ENCODE results near the gene GIMAP6. TPM values are rescaled to one million over a fixed set of nuclear protein-coding genes. Genes with fewer than 3 reads are reported as not detected.
A peak's percentile ranks its signal among the peaks of the same experiment; 100 is the strongest.

GIMAP6 gene
- total RNA-seq, 1 donor = 26.2 TPM

DNA sequence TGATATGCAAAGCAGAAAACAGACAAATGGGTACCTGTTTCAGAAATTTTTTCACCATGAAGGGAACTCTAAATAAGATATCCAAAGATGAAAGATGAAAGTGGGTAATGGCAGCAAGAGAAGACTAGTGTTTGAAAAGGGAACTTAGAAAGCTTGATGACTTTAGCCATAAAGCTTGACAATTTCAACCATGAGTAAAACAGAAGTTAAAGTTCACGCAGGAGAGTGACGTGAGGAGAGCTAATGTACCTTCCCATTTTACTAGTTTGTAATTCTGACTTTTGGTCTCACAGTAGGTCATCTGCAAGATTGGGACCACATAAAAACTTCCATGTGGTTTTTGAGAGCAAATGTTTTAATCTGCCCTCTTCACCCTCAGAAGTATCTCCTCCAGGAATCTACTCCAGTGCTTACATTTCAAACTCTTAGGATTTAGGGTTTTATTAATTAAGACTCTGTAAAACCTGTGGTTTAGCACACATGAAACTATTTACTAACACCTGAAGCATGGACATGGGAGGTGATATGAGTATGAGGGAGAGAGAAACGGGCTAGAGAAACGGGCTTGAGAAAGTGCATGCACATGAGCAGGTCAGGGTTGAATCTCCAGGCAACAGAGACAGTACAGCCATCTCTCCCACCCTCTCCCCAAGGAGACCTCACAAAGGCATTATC is 28.9 kb upstream of the GIMAP6 start:
- H3K4me1 ChIP-seq (ENCODE audit: insufficient read depth, low read length) = peaks cover 34% of the 10 kb centered on the region
- no peak overlapping the region for H3K4me3 ChIP-seq (ENCODE audit: low read length)
- no peaks in the 10 kb centered on the region for H3K27me3 ChIP-seq (ENCODE audit: insufficient read depth, low read length)
- no peaks in the 10 kb centered on the region for H3K9me3 ChIP-seq (ENCODE audit: low read depth, low read length)

DNA sequence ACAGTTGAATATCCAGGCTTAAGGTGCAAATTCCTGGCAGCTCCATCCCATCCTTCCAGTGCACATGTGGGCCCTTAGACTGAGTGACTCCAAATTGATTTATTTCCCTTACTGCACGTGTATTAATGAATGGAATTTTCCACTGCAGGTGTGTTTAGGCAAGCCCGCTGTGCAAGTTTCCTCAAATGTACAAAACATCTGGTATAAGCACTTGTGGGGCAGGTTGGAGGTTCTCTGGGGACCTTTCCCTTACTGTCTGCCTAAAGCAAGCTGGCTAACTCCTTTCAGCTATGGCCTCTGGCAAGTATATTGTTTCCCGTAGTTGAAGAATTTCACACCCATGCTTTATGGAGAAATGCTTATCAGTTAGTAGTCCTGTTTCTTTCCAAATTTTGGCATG is 25.3 kb upstream of the GIMAP6 start:
- Histone ChIP-seq H3K9me3 (ENCODE audit: low read depth, low read length) (no peaks in the 10 kb centered on the region), H3K4me3 (ENCODE audit: low read length) (no peak overlapping the region), H3K27me3 (ENCODE audit: insufficient read depth, low read length) (no peaks in the 10 kb centered on the region), H3K4me1 (ENCODE audit: insufficient read depth, low read length) (peaks cover 4% of the 10 kb centered on the region)

DNA sequence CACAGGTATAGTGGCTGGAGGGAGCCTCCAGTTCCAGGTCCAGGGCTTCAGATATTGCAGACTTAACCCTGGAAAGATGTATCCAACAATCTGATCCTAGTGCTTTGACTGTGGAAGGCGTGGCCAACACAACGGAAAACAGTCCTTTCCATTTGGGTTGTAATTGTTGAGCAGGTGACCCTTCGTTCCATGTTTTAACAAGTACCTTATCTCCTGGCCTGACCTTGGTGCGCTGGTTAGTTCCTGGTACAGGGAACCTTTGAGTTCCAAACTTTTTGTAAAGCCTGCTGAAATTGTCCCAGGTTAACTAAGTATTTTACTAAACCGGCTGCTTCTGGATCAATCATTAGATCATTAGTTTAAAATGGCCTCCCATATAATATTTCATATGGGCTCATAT is 23.9 kb upstream of the GIMAP6 start:
- H3K27me3 ChIP-seq (ENCODE audit: insufficient read depth, low read length) = no peaks in the 10 kb centered on the region
- H3K4me3 ChIP-seq (ENCODE audit: low read length) = no peak overlapping the region
- H3K9me3 ChIP-seq (ENCODE audit: low read depth, low read length) = no peaks in the 10 kb centered on the region
- no peaks in the 10 kb centered on the region for H3K4me1 ChIP-seq (ENCODE audit: insufficient read depth, low read length)

- Histone ChIP-seq H3K4me3 (ENCODE audit: low read length) (no peak overlapping the region), H3K27me3 (ENCODE audit: insufficient read depth, low read length) (no peaks in the 10 kb centered on the region), H3K9me3 (ENCODE audit: low read depth, low read length) (no peaks in the 10 kb centered on the region), H3K4me1 (ENCODE audit: insufficient read depth, low read length) (no peaks in the 10 kb centered on the region)
These were observed 22.5 kb upstream of the GIMAP6 start for GRCh38 chr7:150654692-150655091.

DNA sequence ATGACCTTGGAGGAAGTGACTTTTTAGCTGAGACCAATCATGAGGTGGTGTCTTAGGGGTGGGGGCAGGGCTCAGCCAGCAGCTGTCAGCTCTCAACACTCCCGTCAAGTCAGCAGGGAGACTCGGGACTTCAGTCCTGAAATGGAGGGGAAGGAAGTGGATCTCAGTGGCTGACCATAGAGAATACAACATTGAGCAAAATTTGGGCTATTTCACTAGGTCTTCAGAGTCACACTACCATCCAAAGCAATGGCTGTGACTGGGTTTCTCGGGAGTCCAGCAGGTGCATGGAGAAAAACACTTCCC is 16.8 kb upstream of the GIMAP6 start:
- H3K27me3 ChIP-seq (ENCODE audit: insufficient read depth, low read length) = no peaks in the 10 kb centered on the region
- H3K4me3 ChIP-seq (ENCODE audit: low read length) = no peak overlapping the region

GRCh38 chr7:150648353-150649079 is 16.3 kb upstream of the GIMAP6 start:
- no peaks in the 10 kb centered on the region for H3K9me3 ChIP-seq (ENCODE audit: low read depth, low read length)

More for the DNA sequence above, 16.8 kb upstream of the GIMAP6 start:
- peaks cover 7% of the 10 kb centered on the region for H3K4me1 ChIP-seq (ENCODE audit: insufficient read depth, low read length)
- H3K9me3 ChIP-seq (ENCODE audit: low read depth, low read length) = no peaks in the 10 kb centered on the region

GRCh38 chr7:150645259-150646020 is 13.3 kb upstream of the GIMAP6 start:
- Histone ChIP-seq H3K4me3 (ENCODE audit: low read length) (no peak overlapping the region), H3K4me1 (ENCODE audit: insufficient read depth, low read length) (peaks cover 7% of the 10 kb centered on the region), H3K27me3 (ENCODE audit: insufficient read depth, low read length) (no peaks in the 10 kb centered on the region), H3K9me3 (ENCODE audit: low read depth, low read length) (no peaks in the 10 kb centered on the region)

More at GRCh38 chr7:150648353-150649079, 16.3 kb upstream of the GIMAP6 start:
- Histone ChIP-seq H3K4me3 (ENCODE audit: low read length) (no peak overlapping the region), H3K27me3 (ENCODE audit: insufficient read depth, low read length) (no peaks in the 10 kb centered on the region), H3K4me1 (ENCODE audit: insufficient read depth, low read length) (peaks cover 7% of the 10 kb centered on the region)

DNA sequence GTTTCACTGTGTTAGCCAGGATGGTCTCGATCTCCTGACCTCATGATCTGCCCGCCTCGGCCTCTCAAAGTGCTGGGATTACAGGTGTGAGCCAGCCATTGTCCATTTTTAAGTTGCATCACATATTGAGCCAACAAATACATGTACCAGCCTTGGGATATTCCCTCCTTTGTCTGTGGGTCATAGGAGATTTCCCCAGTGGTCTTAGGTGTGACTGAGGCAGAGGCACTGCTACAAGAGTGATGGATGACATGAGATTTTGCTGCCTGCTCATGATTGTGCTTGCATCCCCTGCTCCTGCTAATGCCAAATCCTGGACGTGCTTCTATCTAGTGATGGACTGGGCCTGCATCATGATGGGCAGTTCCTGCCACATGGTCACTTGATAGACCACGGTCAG is 10.7 kb upstream of the GIMAP6 start:
- Histone ChIP-seq H3K4me1 (ENCODE audit: insufficient read depth, low read length) (no peaks in the 10 kb centered on the region), H3K27me3 (ENCODE audit: insufficient read depth, low read length) (no peaks in the 10 kb centered on the region), H3K9me3 (ENCODE audit: low read depth, low read length) (peaks cover 8% of the 10 kb centered on the region), H3K4me3 (ENCODE audit: low read length) (no peak overlapping the region)

DNA sequence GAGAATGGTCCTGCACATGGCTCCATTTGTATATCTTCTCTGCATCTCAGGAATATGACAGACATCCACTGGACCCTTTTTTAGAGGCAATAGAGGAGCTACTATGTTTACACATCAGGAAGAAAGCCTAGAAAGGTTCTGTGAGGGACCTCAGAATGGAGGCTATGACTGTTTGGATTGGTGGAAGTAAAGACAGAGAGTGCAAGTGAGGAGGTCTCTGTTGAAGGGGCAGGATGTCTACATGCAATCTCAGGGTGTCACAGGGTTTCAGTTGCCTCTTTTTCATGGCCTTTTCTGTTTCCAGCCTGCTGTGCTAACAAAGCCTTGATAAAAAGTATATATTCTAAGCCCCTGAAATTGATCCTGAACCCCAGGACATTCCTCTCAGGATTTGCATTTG is 9.7 kb upstream of the GIMAP6 start:
- Histone ChIP-seq H3K27me3 (ENCODE audit: insufficient read depth, low read length) (no peaks in the 10 kb centered on the region), H3K9me3 (ENCODE audit: low read depth, low read length) (peaks cover 8% of the 10 kb centered on the region), H3K4me3 (ENCODE audit: low read length) (no peak overlapping the region), H3K4me1 (ENCODE audit: insufficient read depth, low read length) (no peaks in the 10 kb centered on the region)

GRCh38 chr7:150633926-150634325 is 1.7 kb upstream of the GIMAP6 start:
- Histone ChIP-seq H3K4me3 (ENCODE audit: low read length) (no peak overlapping the region), H3K4me1 (ENCODE audit: insufficient read depth, low read length) (peaks cover 47% of the 10 kb centered on the region), H3K27me3 (ENCODE audit: insufficient read depth, low read length) (no peaks in the 10 kb centered on the region), H3K9me3 (ENCODE audit: low read depth, low read length) (peaks cover 2% of the 10 kb centered on the region)

- no peaks in the 10 kb centered on the region for H3K9me3 ChIP-seq (ENCODE audit: low read depth, low read length)
- peaks cover 72% of the 10 kb centered on the region for H3K4me1 ChIP-seq (ENCODE audit: insufficient read depth, low read length)
- peak overlapping the region; percentile 72 for H3K4me3 ChIP-seq (ENCODE audit: low read length)
- no peaks in the 10 kb centered on the region for H3K27me3 ChIP-seq (ENCODE audit: insufficient read depth, low read length)
These were observed 930 bp downstream of the GIMAP6 start for GRCh38 chr7:150631084-150631826.

DNA sequence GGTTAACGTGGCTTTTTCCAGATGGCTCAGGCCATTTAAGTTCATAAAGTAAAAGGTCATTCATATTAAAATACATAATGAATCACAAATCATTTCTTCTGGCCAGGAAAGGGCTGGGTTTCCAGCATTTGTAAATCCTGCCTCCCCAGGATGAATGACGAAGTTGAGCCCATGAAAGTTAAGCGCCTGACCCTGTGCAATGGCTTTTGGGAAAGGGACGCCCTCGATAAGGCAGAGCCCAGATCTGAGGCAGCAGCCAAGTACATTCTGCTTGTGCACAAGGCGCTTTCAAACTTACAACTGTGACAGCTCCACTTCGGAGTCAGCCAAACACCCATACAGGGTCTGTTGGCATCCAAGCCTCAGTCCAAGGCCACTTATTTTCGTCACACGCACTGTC is 2.8 kb downstream of the GIMAP6 start:
- Histone ChIP-seq H3K27me3 (ENCODE audit: insufficient read depth, low read length) (no peaks in the 10 kb centered on the region), H3K4me1 (ENCODE audit: insufficient read depth, low read length) (peaks cover 76% of the 10 kb centered on the region), H3K9me3 (ENCODE audit: low read depth, low read length) (no peaks in the 10 kb centered on the region), H3K4me3 (ENCODE audit: low read length) (no peak overlapping the region)

GRCh38 chr7:150627959-150628358 is 4.2 kb downstream of the GIMAP6 start:
- Histone ChIP-seq H3K4me1 (ENCODE audit: insufficient read depth, low read length) (peaks cover 64% of the 10 kb centered on the region), H3K9me3 (ENCODE audit: low read depth, low read length) (no peaks in the 10 kb centered on the region), H3K27me3 (ENCODE audit: insufficient read depth, low read length) (no peaks in the 10 kb centered on the region), H3K4me3 (ENCODE audit: low read length) (no peak overlapping the region)

GRCh38 chr7:150626696-150627095 is 5.5 kb downstream of the GIMAP6 start:
- Histone ChIP-seq H3K4me1 (ENCODE audit: insufficient read depth, low read length) (peaks cover 55% of the 10 kb centered on the region), H3K4me3 (ENCODE audit: low read length) (no peak overlapping the region), H3K27me3 (ENCODE audit: insufficient read depth, low read length) (no peaks in the 10 kb centered on the region), H3K9me3 (ENCODE audit: low read depth, low read length) (no peaks in the 10 kb centered on the region)

DNA sequence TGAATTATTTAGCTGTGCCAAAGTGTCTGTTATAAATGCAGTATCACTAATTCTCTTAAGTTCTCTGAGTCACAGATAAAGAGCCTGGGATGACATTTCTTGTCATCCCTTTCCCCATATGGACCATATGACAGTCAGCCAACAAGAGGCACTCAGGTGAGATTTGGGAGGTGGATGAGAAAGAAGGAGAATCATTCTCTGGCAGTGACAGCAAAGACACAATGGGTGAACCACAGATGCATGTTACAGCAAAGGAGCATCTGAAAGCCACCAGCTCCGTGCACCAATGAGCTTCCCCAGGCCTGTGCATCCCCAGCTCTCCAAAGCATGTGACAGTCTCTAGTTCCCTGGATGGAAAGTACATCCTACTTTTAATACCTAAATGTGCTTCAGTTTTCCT is 10.8 kb downstream of the GIMAP6 start:
- peaks cover 10% of the 10 kb centered on the region for H3K4me1 ChIP-seq (ENCODE audit: insufficient read depth, low read length)

More for the DNA sequence above, 10.8 kb downstream of the GIMAP6 start:
- no peaks in the 10 kb centered on the region for H3K9me3 ChIP-seq (ENCODE audit: low read depth, low read length)
- H3K27me3 ChIP-seq (ENCODE audit: insufficient read depth, low read length) = no peaks in the 10 kb centered on the region
- H3K4me3 ChIP-seq (ENCODE audit: low read length) = no peak overlapping the region

All from mononuclear cell (primary cell).